HG02571 (cell line): ENCODE results near the gene ATG13.
"Not testable (repeated sequence)": the region's sequence is repeated elsewhere in the genome, so short reads cannot be mapped to it uniquely, and the experiment has no call there.

Experiments used
- ATAC-seq: cut with Tn5 transposase; IDR thresholded peaks from one replicate; pipeline ENCODE4 v1.9.1; 2021; ENCODE audit warnings: mild to moderate bottlenecking, moderate library complexity; ENCODE audit not compliant: unreplicated experiment

The ATG13 gene

GRCh38 chr11:46642627-46643335 is 25.4 kb downstream of the ATG13 start:
- ATAC-seq = no peak

- ATAC-seq = no peak
Measured at GRCh38 chr11:46643531-46643930, 26.2 kb downstream of the ATG13 start.

- ATAC-seq = no peak
Measured at GRCh38 chr11:46643986-46644385, 26.6 kb downstream of the ATG13 start.

- no peak for ATAC-seq
Measured at GRCh38 chr11:46649180-46649738, 31.9 kb downstream of the ATG13 start.

- no peak for ATAC-seq
Measured at GRCh38 chr11:46655631-46656030, 38.3 kb downstream of the ATG13 start.

GRCh38 chr11:46657186-46657585 is 39.8 kb downstream of the ATG13 start:
- ATAC-seq = no peak

GRCh38 chr11:46658259-46658658 is 40.9 kb downstream of the ATG13 start:
- ATAC-seq = no peak

GRCh38 chr11:46659908-46660307 is 42.6 kb downstream of the ATG13 start:
- ATAC-seq = no peak

- no peak for ATAC-seq
Measured at GRCh38 chr11:46661836-46662235, 44.5 kb downstream of the ATG13 start.

- no peak for ATAC-seq
Measured at GRCh38 chr11:46662366-46662765, 45.0 kb downstream of the ATG13 start.

GRCh38 chr11:46663277-46663940 is 46.1 kb downstream of the ATG13 start:
- ATAC-seq = no peak

- ATAC-seq = no peak
Measured at GRCh38 chr11:46664612-46665011, 47.3 kb downstream of the ATG13 start.

GRCh38 chr11:46665356-46665755 is 48.0 kb downstream of the ATG13 start:
- ATAC-seq = no peak

GRCh38 chr11:46666516-46666915 is 49.2 kb downstream of the ATG13 start:
- ATAC-seq = no peak

GRCh38 chr11:46667043-46667481 is 49.7 kb downstream of the ATG13 start:
- no peak for ATAC-seq

GRCh38 chr11:46668480-46669085 is 51.2 kb downstream of the ATG13 start:
- no peak for ATAC-seq

- ATAC-seq = no peak
Measured at GRCh38 chr11:46669711-46670139, 52.4 kb downstream of the ATG13 start.

GRCh38 chr11:46670521-46670920 is 53.2 kb downstream of the ATG13 start:
- not testable (repeated sequence) for ATAC-seq

GRCh38 chr11:46671958-46672315 is 54.6 kb downstream of the ATG13 start:
- ATAC-seq = no peak

- no peak for ATAC-seq
Measured at GRCh38 chr11:46672381-46672839, 55.1 kb downstream of the ATG13 start.

GRCh38 chr11:46673713-46674462 is 56.5 kb downstream of the ATG13 start:
- no peak for ATAC-seq
